GM12872 (cell line): ENCODE data around the gene GPR39.

ENCODE experiments used
- CTCF ChIP-seq: IDR thresholded peaks from 3 replicates; pipeline ENCODE4 v1.5.1; 2011; ENCODE audit warnings: low read depth, mild to moderate bottlenecking, low read length, moderate library complexity; ENCODE audit not compliant: insufficient read depth

Gene GPR39

GRCh38 chr2:132381376-132381775, 35.2 kb upstream of the GPR39 start:
- no peak for TF ChIP-seq CTCF

- TF ChIP-seq CTCF, result no peak
Measured at GRCh38 chr2:132383956-132384355, 32.6 kb upstream of the GPR39 start.

- no peak for TF ChIP-seq CTCF
Measured at GRCh38 chr2:132384491-132385151, 32.0 kb upstream of the GPR39 start.

GRCh38 chr2:132387126-132387525, 29.5 kb upstream of the GPR39 start:
- no peak for TF ChIP-seq CTCF

- TF ChIP-seq CTCF, result no peak
Measured at GRCh38 chr2:132390076-132390475, 26.5 kb upstream of the GPR39 start.

- no peak for TF ChIP-seq CTCF
Measured at GRCh38 chr2:132391378-132391777, 25.2 kb upstream of the GPR39 start.

- TF ChIP-seq CTCF, result no peak
Measured at GRCh38 chr2:132392221-132392620, 24.4 kb upstream of the GPR39 start.

- TF ChIP-seq CTCF, result no peak
Measured at GRCh38 chr2:132392879-132393278, 23.7 kb upstream of the GPR39 start.
